GM21737 (cell line): ENCODE results near the gene ALDH3B1.
"Not testable (repeated sequence)": the region's sequence is repeated elsewhere in the genome, so short reads cannot be mapped to it uniquely, and the experiment has no call there.

ENCODE experiments used
- ATAC-seq: cut with Tn5 transposase; IDR thresholded peaks from one replicate; pipeline ENCODE4 v1.9.1; 2021; ENCODE audit warnings: mild to moderate bottlenecking, moderate library complexity; ENCODE audit not compliant: unreplicated experiment

ALDH3B1 gene, protein sequence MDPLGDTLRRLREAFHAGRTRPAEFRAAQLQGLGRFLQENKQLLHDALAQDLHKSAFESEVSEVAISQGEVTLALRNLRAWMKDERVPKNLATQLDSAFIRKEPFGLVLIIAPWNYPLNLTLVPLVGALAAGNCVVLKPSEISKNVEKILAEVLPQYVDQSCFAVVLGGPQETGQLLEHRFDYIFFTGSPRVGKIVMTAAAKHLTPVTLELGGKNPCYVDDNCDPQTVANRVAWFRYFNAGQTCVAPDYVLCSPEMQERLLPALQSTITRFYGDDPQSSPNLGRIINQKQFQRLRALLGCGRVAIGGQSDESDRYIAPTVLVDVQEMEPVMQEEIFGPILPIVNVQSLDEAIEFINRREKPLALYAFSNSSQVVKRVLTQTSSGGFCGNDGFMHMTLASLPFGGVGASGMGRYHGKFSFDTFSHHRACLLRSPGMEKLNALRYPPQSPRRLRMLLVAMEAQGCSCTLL

DNA sequence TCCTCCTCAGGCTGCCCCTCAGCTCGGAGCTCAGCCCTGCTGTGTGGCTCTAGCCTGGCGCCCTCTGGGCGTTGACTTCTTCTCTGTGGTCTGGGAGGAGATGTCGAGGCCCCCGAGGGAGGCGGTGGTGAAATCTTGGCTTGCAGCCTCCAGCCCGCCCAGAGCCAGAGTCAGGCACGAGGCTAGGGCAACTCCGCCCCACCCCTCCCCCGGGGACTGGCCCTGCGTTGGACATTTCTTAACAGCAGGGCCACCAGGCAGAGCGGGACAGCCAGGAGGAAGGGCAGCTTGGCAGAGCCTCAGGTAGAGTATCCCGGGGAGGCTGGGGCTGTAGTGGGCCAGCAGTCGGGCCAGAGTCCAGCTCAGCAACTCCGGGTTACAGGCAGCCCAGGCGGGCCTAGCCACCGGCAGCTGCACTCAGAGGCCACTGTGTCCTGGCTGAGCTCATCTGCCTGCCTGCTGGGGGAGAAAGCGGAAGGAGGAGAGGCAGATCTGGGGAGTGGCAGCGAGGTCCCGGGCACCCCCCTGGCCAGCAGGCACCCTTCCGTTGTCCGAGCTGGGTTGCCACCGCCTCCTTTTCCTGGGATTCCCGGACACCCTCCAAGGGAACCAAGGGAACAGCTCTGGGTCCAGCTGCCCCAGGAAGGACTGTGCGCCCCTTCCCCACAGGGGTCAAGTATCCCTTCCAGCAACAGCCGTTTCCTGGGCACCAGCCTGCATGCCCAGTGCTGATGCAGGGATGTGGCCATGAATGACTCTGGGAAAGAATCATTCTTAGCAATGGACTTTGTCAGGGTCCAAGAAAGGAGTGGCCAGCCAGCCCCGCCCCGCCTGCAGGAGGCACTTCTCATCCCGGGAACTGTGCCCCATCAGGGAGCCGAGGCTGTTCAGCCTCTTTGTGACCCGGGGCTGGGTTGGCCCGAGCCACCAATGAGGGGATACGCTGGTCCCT lies at the start of gene ALDH3B1:
TSS of gene ALDH3B1 (plus strand) at position 238 of the 952 bp plus-strand sequence. CDS start 4,971 bp downstream, outside the sequence.
- no peak for ATAC-seq

DNA sequence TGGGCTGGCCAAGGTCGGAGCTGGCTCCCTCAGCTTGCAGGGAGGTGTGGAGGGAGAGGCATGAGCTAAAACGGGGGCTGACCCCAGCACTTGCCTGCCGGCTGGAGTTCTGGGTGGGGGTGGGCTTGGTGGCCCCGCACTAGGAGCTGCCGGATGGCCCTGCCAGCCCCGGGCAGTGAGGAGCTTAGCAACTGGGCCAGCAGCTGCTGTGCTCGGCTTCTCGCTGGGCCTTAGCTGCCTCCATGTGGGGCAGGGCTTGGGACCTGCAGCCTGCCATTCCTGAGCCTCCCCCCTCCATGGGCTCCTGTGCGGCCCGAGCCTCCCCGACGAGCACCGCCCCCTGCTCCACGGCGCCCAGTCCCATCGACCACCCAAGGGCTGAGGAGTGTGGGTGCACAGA lies 46.9 kb upstream of the ALDH3B1 start:
- ATAC-seq = not testable (repeated sequence)

DNA sequence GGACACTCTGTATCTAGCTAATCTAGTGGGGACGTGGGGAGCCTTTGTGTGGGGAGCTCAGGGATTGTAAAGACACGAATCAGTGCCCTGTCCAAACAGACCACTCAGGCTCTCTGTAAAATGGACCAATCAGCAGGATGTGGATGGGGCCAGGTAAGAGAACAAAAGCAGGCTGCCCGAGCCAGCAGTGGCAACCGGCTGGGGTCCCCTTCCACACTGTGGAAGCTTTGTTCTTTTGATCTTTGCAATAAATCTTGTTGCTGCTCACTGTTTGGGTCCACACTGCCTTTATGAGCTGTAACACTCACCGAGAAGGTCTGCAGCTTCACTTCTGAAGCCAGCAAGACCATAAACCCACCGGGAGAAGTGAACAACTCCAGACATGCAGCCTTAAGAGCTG lies 46.2 kb upstream of the ALDH3B1 start:
- not testable (repeated sequence) for ATAC-seq

DNA sequence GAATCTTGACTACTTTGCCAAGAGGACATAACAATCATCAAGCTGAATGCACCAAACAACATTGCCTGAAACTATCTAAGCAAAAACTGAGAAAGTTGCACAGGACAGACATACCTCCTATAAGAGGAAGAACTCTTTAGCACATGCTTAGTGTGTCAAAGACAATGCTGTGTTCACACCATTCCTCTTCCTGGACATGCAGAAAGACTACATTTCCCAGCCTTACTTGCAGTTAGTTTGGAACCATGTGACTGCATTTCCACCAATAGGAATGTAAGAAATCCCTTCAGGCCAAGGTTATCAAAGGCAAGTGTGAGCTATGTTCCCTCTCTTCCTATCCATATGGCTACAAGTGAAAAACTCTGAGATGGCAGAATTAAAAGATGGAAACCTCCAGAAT lies 45.4 kb upstream of the ALDH3B1 start:
- not testable (repeated sequence) for ATAC-seq

DNA sequence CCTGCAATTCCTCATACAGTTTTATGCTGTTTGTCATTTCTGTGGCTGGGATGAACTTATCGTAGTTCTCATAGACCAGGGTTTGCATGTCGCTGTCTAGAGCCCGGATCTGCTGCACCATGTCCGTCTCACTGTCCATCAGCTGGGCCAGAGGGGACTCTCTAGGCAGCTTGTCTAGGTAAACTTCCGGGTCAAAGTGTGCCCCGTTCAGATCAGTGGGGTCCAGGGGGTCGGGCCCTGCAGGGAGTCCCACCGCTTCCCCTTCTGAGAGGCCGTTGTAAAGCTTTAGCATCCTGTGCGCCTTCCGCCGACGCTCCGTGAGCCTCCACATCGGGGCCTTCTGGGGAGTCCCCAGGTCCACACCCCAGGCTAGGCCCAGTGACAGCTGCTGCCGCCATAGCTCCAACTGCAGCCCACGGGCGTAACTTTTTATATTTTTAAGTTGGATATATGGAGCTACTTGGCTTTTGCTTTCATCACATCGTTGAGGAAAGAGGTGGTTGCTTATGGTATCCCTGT lies 44.2 kb upstream of the ALDH3B1 start:
- ATAC-seq = not testable (repeated sequence)

DNA sequence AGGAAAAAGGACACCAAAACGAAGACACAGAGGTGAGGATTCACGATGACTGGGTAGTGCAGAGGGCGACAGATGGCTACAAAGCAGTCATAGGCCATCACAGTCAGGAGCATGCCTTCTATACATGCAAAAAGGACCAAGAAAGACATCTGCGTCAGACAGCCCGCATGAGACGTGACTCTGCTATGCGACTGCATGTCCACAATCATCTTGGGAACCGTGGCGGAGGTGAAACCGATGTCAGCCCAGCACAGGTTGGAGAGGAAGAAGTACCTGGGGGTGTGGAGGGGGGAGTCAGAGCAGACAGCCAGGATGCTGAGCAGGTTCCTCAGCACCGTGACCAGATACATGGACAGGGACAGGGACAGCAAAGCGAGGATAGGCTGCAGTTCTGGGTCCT lies 35.4 kb upstream of the ALDH3B1 start:
- ATAC-seq = not testable (repeated sequence)

DNA sequence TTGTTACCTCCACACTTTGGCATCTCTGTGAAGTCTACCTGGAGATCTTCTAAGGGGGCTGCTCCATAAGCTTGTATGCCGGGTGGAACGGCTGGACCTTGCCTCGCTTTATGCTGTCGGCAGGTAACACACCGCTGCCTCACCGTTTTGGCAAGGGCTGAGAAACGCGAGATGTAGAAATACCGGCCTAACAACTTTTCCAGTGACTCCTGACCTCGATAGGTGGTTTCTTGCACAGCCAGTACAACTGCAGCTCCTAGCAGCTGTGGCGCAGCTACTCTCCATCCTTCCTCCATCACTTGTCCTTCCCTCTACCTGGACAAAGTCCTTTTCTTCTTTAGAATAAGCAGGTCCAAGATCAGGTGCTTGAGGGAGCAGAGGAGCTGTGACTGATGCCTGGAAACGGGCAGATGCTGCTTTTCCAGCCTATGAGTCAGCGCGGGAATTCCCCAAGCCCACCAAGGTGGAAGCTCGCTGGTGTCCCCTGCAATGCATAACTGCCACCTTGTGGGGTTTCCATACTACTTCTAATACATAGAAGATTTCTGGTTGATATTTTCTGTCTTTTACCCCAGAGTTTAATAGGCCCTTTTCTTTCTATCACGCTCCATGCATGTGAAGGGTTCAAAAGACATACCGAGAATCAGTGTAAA lies 31.2 kb upstream of the ALDH3B1 start:
- not testable (repeated sequence) for ATAC-seq

DNA sequence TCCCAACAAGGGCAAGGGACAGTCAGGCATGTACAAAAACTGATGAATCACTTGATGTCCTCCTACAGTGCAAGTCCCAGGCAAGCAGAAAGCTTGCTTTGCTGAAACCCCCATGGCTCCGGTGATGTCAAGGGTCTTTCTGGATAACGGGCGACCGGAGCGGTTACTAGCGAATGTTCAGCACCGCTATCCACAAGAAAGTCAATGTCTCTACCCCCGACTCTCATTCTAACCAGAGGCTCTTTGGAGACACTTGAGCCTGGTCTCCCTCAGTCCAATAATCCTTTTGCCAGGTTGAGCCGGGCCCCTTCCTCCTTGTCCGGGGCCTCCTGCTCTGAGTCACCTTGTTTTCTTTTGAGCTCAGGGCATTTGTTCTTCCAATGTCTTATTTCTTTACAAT lies 28.9 kb upstream of the ALDH3B1 start:
- not testable (repeated sequence) for ATAC-seq

DNA sequence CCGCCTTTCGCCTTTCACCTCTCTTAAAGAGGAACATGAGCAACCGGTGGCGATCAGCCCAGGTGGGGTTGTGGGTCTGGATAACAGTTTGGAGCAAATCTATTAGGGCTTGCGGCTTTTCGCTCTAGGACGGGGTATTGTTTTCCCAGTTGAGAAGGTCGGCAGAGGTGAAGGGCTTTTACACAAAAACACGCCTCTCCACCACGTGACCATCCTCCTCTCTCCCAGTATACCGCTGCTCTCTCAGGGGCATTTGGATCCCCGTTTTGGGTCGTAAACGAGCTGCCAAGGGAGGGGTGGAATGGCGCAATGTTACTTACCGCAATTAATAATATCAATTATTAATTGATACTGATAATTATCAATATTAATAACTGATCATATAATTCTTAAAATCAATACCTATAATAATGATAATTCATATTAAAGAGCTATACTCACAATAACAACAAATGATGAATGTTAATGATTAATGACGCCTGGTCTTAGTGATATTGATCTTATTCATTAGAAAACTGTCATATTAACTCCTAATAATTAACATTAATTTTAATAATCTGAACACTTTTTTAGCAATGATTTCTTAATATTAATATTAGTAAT lies 27.8 kb upstream of the ALDH3B1 start:
- not testable (repeated sequence) for ATAC-seq

DNA sequence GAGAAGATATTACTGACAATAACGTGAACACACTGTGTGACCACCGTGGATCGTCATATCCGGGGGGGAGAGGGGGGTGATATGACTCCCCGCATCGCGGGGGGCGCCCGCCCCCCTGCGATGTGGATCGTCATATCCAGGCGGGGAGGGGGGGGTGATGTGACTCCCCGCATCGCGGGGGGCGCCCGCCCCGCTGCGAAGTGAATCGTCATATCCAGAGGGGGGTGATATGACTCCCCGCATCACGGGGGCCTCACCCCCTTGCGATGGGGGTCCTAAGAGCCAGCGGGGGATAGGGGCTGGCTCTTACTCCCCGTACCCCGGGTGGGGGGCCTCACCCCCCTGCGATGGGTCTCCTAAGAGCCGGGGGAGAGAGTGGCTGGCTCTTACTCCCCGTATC lies 26.2 kb upstream of the ALDH3B1 start:
- ATAC-seq = no peak

DNA sequence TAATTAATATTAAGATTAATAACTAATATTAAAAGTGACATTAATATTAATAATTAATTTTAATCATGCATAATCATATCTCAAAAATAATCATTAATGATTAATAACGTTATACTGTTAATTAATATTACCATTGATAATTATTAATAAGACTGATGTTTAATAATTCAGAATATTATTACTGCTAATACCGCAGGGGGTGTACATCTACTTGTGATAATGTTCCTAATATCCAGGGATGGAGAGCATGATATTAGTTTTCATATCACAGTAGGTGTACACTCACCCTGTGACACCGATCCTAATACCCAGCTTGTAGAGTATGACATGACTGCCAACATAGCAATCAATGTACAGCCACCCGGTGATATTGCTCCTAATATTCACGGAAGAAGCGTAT lies 24.8 kb upstream of the ALDH3B1 start:
- ATAC-seq = not testable (repeated sequence)

DNA sequence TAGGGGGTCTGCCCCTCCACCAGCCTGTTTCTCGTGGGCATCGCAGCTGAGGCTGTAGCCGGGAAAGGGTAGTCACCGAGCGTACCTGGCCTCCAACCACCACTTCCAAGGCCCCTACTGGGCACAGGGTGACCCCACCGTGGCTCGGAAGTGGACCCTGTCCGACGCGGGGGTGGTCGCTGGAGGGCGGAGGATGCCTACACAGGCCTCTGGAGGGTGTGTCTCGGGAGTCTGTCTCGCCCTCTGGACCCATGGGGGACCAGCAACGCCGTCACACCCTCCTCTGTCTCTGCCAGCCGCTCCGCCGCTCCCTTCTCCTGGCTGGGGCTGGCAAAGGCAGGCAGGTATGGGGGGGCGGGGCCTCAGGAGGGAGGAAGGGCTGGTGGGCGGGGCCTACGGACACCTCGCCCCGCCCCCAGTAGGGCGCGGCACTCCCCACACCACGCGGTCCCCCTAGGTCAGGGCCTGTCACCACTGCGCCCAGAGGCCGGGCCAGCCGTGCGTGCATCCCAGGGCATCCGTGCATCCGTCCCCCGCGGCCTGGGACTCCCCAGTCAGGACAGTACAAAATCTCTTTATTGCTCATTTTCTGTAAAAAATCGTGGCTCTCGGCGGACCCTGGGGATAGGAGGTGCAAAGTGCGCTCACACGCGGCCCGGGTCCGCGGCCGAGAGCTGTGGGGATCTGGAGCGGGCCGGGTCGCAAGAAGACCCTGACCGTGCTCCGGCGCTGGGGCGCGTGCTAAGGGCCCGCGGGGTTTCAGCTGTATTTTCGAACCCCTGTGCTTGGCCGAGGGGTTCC lies 19.4 kb upstream of the ALDH3B1 start:
- not testable (repeated sequence) for ATAC-seq

DNA sequence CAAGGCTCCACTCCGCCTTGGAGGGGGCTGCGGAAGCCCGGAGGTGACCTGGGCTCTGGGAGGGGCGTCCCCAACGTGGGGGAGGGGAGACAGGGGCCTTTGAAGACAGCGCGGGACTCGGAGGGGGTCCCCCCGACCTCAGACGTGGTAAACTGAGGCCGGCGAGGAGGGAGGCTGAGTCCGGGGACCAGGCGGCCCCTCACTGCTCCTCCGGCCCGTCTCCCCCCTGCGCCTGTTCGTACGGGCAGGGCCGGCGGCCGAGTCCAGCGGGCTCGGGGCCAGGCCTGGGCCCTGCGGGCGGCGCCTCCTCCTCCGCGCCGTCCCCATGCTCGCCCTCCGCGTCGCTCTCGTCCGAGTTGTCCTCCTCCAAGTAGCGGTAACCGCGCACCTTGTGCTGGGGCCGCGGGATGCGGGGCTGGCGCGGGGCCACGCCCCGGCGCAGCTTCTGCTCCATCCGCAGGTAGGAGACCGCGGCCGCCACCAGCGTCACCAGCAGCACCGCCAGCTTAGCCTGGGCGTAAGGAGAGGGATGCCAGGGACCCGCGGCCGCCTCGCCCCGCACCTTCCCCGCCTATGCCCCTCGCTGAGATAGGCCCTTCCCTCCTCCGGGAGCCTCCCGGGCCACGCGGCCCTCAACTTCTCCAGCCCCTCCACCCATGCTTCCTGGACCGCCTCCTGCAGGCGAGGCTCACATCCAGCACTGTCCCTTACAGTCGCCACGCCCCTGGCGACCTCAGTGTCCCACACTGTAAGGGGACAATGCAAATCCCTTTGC lies 18.6 kb upstream of the ALDH3B1 start:
- not testable (repeated sequence) for ATAC-seq

DNA sequence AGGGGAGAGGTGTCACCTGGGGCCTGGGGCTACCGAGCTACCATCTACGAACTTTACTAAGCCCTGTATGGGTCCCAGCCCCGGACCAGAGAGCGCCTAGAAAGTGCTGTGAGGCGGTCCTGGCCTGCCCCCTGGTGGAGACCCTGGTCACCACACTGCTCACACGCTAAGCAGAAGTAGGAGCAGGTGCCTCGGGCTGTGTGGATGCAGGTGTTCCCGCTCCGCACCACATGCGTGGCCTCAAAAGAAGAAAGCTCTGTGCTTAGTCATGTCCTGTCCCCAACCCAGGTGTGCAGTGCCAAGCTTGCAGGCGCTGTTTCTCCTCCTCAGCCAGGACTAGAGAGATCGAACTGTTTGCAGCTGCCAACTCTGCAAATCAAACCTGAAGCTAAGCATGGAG lies 16.3 kb upstream of the ALDH3B1 start:
- not testable (repeated sequence) for ATAC-seq

DNA sequence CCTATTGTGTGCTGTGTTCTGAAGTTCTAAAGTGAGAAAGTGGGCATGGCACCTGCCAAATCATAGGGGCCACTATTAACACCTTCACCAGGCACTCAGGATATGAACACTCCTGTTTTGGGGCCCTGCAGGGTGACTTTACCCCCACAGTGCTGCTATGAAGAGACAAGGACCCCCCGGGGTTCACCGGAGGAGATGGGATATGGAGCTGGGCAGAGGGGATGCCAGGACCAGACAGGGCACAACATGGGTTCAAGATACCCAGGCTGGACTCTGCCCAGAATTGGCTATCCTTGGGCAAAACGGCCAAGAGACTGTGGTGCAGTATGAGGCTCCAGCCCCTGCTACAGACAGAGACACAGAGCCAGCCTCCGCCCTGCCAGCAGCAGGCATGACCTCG lies 15.7 kb upstream of the ALDH3B1 start:
- ATAC-seq = not testable (repeated sequence)

DNA sequence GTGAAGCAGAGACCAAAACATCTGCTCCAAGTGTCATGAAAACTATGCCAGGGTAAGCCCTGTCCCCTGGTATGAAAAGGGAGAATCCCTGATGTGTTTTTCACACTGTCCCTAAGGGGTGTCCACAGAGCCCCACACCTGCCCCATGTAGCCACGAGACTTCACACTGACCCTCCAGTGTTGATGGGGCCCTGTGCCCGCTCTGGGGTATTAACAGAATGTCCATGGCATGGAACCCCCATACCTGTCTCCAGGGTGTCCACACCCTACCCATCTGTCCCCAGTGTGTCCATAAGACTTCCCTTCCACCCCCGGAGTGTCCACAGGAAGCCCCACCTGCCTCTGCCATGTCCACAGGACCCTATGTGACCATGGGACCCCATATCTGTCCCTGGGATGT lies 15.0 kb upstream of the ALDH3B1 start:
- ATAC-seq = not testable (repeated sequence)

DNA sequence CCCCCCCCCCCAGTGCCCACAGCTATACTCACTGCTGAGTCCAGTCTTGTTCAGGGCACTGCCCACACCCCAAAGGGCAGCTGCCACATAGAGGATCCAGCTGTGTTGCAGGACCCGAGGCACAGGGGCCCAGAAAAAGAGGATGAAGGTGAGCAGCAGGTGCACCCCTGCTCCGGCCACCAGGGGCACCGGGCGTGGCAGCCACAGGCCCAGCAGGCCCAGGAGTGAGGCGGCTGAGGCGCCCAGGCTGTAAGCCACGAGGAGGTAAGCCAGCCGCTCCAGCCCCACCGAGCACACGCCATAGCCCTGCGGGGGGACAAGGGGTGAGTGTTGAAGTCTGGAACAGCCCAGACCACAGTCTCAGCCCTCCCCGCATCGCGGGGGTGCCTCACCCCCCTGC lies 14.5 kb upstream of the ALDH3B1 start:
- ATAC-seq = not testable (repeated sequence)

DNA sequence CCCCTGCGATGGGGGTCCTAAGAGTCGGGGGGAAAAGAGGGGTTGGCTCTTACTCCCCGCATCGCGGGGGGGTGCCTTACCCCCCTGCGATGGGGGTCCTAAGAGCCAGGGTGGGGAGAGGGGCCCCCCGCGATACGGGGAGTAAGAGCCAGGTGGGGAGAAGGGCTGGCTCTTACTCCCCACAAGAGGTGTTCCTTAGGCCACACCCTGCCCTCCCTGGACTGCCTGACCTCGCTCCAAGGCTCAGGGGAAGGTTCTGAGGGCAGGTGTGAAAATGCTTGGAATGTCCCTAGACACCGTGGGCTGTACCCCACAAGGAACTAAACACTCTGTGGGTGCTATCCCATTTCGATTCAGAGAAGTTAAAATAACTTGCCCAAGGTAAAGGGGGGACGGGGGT lies 14.1 kb upstream of the ALDH3B1 start:
- no peak for ATAC-seq
